GM21619 (cell line): Measurements from ENCODE around the gene GKN1.
"Not testable (repeated sequence)": the region's sequence is repeated elsewhere in the genome, so short reads cannot be mapped to it uniquely, and the experiment has no call there.

Source experiments
- ATAC-seq: cut with Tn5 transposase; IDR thresholded peaks from one replicate; pipeline ENCODE4 v1.9.1; 2021; ENCODE audit not compliant: unreplicated experiment

GKN1 gene, protein sequence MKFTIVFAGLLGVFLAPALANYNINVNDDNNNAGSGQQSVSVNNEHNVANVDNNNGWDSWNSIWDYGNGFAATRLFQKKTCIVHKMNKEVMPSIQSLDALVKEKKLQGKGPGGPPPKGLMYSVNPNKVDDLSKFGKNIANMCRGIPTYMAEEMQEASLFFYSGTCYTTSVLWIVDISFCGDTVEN

DNA sequence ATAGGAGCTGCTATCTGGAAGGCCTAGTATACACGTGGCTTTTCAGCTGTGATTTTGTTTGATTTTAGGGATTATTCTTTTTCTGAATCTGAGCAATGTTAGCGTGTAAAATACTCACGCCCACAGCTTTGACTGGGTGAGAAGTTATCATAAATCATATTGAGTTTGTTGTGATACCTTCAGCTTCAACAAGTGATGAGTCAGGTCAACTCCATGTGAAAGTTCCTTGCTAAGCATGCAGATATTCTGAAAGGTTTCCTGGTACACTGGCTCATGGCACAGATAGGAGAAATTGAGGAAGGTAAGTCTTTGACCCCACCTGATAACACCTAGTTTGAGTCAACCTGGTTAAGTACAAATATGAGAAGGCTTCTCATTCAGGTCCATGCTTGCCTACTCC, at the start of gene GKN1:
Gene GKN1 (plus strand): TSS at position 386 of the 400 bp plus-strand sequence. CDS start 42 bp downstream, outside the sequence.
- no peak for ATAC-seq

DNA sequence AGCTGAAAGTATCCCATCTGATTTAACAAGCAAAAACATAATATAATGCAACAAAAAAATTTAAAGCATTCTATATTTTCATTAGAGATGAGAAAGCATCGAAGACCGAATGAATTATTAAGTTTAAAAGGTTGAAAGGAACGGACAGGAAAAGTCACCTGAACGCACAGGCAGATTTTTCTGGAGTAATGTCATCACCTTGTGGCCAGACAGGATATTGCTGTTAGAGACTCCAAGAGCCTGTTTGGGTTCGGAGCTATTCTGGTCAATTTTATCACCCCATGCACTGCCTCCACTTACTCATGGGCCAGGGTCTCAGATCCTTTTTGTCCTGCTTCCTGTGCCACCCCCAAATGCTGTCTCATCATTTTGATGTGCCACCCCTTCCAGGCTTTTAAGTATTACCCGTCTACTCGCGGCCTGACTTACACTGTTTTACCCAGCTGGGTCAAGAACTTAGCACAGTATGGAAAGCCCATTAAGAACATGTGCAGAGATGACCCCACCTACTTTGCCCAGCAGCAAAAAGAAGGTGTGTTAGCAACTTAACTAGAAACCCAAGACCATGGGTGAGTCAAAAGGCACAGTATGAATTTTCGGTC, 49.0 kb upstream of the GKN1 start:
- ATAC-seq = no peak

DNA sequence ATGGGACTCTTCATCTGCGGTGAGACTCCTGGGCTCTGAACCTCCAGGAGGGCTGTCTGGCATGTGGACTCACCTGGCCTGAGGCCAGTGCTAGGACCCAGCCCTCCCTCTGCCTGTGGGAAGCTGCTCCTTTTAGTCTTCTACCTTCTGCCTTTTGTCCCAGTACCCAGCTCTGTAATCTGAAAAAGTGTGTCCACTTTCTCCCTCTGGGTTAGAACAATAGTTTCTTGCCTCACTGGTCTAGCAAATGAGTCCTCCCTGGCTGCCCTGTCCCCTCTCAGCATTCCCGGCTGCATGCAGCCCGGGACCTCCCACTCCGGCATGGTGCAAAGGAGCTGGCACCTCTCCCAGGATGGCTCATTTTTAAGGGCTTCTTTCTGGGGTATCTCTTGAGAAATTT, 47.6 kb upstream of the GKN1 start:
- ATAC-seq = no peak

DNA sequence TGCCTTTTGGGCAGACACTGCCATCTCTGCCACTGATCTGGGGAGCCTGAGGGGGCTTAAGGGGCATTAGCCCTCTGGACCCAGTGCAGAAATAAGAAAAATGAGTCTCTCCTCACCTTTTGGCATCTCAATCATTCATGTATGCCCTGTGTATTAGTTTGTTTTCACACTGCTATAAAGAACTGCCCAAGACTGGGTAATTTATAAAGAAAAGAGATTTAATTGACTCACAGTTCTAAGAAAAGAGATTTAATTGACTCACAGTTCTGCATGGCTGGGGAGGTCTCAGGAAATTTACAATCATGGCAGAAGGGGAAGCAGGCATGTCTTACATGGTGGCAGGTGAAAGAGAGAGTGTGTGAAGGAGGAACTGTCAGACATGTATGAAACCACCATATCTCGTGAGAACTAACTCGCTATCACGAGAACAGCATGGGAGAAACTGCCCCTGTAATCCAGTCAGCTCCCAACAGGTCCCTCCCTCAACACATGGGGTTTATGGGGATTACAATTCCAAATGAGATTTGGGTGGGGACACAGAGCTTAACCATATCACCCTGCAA, 43.2 kb upstream of the GKN1 start:
- no peak for ATAC-seq

DNA sequence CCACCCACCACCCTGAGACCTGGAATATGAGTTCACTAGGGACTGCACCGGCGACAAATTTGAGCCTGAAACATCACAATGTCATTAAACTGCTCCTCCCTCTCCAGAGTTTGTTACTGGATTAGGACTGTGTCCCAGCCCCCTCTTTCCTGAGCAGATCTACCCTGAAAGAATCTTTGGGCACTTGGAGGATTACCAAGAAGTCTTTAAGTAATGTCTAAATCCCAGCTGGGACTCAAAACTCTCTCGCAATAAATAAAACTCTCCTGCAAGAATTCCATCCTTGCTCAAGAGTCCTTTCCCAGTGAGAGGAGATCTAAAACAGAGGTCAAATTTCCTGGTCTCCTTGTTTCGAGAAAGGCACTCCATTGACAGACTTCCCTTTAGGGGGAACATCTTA, 42.6 kb upstream of the GKN1 start:
- ATAC-seq = no peak

DNA sequence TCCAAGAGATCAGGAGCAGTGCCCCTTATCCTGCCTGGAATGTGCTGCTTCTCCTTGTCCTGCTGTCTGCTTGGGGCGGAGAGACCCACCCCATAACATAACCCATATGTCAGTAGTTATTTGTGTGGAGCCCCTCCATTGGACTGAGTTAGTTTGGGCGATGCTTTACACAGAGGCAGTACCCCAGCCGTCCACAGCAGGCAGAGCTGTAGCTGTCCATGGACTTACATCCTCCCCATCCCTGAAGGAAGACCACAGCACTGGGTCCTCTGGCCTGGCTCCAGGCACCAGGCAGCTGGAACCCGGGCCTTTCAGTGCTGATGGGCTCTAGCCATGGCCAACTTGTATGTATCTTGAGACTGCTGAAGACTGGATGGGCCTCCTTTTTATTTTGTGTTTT, 42.0 kb upstream of the GKN1 start:
- ATAC-seq = no peak

DNA sequence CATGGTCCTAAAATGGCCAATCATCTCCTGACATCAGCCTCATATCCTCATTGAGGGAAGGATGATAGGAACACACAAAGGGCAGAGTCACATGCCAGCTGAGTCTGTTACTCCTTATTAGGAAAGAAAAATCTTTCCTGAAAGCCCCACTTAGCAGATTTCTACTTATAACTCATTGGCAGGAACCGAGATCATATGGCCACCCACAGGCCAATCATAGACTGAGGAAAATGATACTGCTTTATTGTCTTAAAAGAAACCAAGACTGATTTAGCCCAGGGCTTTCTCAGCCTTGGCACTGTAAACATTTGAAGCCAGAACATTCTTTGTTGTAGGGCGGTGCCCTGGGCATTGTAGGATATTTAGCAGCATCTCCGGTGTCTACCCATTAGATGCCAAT, 40.4 kb upstream of the GKN1 start:
- ATAC-seq = no peak

DNA sequence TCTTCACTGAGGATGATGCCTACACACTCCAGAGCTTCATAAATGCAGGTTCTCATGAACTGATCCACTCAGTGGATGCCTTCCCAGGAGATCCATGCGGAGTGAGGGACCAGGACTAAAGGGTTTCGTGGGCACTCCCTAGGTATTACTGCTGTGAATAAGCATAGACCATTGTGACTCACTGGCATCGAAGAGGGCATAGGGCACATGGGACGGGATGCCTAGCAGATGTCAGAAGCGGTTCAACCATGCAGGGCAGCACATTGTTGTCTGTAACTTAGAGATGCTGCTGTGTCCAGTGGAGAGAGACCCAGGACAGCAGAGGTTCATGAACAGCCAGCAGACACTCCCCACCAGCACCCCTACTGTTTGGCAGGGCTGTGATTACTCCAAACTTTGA, 39.0 kb upstream of the GKN1 start:
- ATAC-seq = no peak

DNA sequence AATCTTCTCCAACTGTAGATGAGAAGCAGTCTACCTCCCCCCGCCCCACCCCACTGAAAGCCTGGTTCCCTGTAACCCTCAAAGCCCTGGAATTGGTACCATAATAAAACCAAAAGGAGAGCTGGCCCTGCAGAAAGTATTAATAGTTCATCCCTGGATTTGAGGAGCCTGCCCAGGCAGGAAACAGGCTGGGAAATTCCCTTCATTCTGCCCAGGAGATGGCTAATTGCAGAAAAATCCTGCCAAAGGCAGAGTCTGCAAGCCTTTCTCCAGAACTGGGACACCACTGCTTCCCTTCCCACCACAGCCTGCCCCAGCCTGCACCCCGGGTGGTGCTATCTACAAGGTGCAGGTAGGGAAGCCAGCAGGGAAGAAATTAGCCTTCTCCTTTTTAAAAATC, 38.0 kb upstream of the GKN1 start:
- no peak for ATAC-seq

DNA sequence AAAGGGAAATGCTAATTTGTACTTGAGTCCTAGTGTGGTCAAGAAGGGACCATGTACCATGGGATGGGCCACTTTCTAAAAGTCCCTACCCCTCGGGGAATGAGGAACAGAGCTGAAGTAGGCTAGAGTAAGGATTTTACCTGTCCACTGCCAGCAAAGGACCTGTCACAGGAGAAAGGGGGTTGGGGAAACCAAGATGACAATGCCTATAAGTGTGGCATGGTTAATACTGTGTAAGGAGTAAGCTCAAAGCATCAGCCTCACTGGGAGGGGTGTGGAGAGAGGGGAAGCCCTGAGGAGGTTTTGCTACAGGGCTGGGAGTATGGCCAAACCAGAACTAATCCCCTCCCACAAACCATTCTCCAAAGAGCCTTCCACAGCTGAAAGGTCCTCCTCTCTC, 37.5 kb upstream of the GKN1 start:
- ATAC-seq = no peak

DNA sequence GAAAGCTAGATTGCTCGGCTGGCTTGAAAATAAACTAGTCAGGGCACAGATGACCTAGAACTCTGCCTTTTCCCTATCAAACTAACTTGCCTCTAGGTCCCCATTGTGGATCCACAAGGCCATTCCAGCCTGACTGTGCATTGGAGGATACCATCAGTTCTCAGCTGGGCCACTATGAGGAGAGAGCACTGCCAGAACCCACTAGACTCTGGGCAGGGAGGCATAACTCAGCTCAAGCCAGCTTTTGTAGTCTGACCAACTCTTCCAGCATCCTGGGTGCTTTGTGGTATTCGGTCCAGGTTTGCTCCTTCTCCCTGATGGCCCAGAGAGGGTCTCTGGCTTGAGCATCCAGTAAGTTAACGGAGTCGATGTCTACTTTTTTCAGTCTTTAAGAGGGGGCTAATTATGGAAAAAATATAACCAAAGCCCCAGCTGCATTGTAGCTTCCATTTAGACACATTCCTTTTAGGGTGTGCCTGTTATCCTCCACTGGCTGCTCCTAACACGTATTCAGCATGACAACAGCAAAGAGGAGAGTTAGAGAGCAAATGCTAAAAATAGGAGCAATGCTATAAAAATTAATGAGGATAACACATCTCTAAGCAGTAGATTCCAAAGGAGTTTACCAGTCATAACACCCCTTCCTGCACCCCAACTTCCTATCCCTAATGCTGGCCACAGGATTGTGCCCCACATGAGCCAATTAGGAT, 36.9 kb upstream of the GKN1 start:
- no peak for ATAC-seq

DNA sequence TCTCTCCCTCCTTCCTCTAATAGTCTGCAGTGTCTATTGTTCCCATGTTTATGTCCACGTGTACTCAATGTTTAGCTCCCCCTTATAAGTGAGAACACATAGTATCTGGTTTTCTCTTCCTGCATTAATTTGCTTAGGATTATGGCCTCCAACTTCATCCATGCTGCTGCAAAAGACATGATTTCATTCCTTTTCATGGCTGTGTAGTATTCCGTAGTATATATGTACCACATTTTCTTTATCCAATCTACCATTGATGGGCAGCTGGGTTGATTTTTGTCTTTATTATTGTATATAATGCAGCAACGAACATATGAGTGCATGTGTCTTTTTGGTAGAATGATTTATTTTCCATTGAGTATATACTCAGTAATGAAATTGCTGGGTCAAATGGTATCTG, 35.5 kb upstream of the GKN1 start:
- ATAC-seq = no peak

DNA sequence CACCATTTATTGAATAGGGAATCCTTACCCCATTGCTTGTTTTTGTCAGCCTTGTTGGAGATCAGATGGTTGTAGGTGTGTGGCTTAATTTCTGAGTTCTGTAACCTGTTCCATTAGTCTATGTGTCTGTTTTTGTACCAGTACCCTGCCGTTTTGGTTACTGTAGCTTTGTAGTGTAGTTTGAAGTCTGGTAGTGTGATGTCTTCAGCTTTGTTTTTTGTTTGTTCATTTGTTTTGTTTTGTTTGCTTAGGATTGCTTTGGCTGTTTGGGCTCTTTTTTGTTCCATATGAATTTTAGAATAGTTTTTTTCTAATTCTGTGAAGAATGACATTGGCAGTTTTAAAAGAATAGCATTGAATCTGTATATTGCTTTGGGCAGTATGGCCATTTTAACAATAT, 34.5 kb upstream of the GKN1 start:
- no peak for ATAC-seq

DNA sequence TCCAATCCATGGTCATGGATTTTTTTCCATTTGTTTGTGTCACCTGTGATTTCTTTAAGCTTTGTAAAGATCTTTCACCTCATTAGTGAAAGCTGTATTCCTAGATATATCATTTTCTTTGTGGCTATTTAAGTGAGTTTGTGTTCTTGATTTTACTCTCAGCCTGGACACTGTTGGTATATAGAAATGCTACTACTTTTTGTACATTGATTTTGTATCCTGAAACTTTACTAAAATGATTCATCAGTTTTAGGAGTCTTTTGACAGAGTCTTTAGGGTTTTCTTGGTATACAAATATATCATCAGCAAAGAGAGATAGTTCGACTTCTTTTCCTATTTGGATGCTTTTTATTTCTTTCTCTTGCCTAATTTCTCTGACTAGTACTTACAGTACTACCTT, 34.1 kb upstream of the GKN1 start:
- ATAC-seq = no peak

DNA sequence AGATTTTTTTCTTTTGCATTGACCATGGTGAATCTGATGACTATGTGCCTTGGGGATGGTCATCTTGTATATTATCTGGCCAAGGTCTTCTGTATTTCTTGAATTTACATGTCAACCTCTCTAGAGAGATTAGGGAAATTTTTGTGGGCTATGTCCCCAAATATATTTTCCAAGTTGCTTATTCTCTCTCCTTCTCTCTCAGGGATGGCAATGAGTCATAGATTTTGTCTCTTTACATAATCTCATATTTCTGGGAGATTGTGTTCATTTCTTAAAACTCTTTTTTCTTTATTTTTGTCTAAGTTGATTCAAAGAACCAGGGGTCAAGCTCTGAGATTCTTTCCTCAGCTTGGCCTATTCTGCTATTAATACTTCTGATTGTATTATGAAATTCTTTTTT, 31.6 kb upstream of the GKN1 start:
- no peak for ATAC-seq

DNA sequence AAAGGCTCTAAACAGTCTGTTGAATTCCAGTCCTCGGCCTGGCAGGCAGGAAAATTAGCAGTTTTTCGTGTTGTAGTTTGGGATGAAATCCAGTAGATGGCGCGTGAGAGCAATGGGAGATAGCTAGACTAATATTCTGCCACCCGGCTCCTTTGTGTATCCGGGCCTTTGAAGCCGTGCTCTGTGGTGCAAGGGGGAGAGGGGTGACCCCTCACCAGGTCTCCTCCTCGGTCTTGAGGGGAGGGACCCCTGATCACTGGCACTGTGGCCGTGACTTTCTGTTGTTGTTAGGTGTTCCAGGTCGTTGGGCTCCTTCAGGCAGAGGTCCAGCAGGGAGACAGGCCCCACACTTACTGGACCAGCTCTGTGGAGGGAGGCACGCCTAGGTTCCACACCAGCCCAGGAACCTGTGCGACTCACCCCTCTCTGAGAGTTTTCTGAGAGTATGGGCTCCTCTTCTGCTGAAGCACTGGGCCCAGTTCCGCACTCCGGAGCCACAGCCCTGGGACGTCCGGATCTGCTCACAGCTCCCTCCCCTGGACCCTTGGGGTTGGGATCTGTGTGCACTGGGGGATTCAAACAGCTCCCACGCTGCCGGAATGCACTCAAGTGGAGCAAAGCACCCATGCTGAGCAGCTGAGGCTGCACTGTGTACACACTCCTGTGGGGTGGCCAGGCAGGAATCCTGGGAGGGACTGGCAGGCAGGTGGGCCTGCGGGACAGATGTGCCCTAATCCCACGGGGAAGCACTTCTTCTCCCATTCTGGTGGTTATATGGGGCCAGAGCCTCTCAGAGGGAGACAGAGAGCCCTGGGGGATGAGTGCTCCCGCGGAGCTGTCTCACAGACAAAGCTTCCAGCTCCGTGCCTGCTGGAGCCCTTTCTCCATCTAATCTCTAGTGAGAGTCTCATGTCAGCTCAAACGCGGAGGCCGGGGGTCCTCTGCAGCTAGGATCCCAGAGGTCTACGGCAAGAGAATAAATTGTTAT, 30.6 kb upstream of the GKN1 start:
- ATAC-seq = peak; percentile 47

DNA sequence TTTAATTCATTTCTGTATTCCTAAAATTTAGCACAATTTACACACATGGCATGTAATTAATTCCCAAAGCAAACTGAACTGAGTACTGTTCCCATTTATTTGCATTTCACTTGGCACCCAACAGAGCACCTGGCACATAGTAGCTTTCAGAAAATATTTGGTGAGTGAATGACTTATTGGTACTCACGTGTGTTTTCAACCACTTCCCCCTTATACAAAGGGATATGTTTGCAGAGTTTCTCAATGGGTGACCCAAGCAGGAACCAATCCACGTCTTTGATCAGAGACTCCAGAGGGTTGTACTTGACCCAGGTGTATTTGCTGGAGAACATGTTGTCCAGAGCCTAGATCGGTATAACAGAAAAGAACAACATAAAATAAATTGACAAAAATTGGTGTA, 28.3 kb upstream of the GKN1 start:
- no peak for ATAC-seq

DNA sequence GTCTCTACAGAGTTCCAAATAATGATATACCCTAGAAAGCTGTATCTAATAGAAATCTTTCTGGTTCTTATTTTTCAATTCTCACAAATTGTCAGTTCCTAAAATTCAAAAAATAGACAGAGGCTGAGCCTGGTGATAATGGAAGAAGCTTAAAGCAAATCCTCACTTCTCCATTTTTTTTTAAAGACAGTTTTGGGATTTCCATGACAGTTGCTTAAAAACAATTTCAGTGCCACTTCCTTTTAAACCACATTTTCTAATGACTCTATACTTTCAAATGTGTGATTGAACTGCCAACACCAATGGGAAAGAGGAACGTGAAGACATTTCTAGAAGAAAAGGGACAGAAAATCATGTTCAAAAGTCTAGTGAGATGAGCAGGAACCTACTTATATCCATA, 25.7 kb upstream of the GKN1 start:
- no peak for ATAC-seq

DNA sequence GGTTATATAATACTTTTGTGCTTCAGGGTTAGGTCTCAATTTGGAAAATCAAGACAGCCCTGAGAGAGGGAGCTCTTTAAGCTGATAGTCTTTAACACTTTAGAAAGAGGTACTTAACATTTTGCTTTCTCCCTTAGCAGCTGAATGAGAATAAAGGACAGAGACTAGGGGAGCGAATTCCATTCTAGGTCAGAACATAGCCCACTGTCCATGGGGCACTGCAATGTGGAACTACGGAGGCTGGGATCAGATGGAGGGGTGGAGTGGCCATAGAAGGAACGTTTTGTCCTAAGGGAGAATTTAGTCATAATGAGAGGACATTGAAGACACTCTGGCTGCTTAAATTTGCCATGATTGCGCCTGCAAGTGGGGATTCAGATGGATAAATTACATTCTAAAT, 22.5 kb upstream of the GKN1 start:
- ATAC-seq = no peak

DNA sequence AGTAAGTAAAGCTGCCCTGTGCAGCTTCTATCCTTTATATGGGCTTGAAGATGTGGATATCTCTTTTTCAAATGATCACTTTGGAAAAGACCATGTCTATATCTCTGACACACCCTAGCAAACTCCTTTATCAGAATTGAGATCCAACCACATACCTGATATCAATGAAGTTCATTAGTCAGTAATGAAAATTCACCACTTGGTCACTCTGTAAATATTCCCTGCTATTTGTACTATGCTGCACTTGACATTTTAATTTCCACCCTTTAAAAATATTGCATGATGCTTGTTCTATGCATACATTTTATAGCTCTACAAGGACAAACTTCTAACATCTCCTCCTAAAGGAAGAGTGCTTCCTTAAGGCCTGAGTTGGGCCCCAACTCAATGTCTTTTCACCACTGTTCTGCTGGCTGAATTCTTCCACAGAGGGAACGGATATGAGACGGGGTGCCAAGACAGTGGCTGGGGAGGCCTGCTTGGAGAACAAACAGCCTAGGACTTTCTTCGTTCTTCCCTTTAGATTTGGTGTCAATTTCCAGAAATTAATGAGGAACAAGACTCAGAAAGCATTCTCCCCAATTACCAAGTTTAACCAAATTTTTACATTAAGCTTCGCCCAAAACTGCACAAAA, 21.4 kb upstream of the GKN1 start, which contains the start of gene GKN2:
Gene GKN2 (minus strand): TSS at position 7 of the 635 bp plus-strand sequence. CDS start 32 bp downstream, outside the sequence.
- ATAC-seq = no peak

DNA sequence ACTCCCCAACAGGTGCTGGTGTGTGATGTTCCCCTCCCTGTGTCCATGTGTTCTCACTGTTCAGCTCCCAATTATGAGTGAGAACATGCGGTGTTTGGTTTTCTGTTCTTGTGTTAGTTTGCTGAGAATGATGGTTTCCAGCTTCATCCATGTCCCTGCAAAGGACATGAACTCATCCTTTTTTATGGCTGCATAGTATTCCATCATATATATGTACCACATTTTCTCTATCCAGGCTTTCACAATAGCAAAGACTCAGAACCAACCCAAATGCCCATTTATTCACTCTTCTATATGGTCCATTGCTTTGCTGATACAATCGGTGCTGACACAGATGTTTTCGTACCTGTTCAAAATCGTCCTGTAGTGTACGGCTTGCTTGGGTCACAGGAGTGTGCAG, 19.0 kb upstream of the GKN1 start:
- ATAC-seq = not testable (repeated sequence)
